ENCODE results near the gene OVOL3.
"Not testable (repeated sequence)": the region's sequence is repeated elsewhere in the genome, so short reads cannot be mapped to it uniquely, and the experiment has no call there.

The OVOL3 gene

DNA sequence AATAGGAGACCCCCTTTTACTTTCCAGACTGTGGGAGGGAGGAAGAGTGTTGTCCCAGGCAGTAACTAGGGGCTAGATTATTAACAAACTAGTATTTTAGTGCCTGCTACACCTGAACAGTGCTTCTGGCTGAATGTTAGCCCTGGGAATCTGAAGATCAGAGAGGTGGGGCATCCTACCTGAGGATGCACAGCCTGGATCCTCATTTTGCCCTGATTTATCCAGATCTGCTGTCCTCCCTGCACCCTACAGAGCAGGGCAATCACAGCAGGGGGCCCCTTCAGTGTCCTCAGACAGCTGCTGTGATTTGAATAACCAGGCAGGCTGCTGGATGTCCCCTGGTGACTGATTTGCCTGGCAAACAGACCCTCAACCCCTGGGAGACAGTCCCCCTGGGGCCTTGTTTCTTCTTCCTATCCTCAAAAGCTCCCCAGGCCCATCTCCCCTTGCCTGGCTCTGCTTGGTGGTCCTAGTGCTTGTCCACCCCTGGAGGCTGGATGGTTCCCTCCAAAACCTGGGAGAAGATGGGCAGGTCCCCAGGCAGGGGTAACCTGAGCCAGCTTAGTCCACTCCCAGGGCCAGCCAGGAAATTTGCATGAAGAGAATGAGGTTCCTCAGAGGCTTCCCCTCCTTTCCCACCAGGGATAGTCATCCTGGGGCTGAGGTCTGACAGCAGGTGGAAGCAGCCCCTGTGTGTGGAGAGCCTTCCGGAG is at the start of gene OVOL3:
Gene OVOL3 (plus strand): TSS at position 657 of the 713 bp plus-strand sequence. CDS start 60 bp downstream, outside the sequence.
- TF ChIP-seq, protein P1, sequence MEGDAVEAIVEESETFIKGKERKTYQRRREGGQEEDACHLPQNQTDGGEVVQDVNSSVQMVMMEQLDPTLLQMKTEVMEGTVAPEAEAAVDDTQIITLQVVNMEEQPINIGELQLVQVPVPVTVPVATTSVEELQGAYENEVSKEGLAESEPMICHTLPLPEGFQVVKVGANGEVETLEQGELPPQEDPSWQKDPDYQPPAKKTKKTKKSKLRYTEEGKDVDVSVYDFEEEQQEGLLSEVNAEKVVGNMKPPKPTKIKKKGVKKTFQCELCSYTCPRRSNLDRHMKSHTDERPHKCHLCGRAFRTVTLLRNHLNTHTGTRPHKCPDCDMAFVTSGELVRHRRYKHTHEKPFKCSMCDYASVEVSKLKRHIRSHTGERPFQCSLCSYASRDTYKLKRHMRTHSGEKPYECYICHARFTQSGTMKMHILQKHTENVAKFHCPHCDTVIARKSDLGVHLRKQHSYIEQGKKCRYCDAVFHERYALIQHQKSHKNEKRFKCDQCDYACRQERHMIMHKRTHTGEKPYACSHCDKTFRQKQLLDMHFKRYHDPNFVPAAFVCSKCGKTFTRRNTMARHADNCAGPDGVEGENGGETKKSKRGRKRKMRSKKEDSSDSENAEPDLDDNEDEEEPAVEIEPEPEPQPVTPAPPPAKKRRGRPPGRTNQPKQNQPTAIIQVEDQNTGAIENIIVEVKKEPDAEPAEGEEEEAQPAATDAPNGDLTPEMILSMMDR (IDR thresholded peaks at IDR 0.05; ENCODE audit: extremely low read depth, insufficient read depth, missing control alignments): no peak
- in situ Hi-C loops (cut with MboI; ENCODE audit: low pct_unique_long_range_greater_than_20kb, low sequenced_read_pairs, unreplicated experiment): no loop called here
- no peak for DNase-seq (ENCODE audit: low spot score)

DNA sequence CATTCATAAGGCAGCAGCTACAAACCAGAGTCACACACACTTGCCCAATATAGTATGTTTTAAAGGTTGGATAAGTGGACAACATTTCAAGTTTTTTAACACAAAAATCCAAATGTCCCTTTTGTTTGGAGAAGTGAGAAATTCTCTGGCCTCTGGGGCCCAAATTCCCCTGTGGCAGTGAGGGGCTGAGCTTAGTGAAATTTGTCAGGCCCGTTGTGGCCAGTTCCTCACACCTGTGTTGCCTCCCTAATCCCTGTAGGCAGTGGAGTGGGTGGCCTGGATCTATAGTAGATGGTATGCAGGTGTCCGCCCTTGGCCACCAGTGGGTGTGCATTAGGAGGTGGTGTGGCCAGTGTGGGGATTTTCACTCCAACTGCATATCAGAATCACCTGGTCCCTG is 49.6 kb upstream of the OVOL3 start:
- in situ Hi-C loops (cut with MboI; ENCODE audit: low pct_unique_long_range_greater_than_20kb, low sequenced_read_pairs, unreplicated experiment): no loop called here
- TF ChIP-seq, protein P1 (IDR thresholded peaks at IDR 0.05; ENCODE audit: extremely low read depth, insufficient read depth, missing control alignments): no peak
- no peak for DNase-seq (ENCODE audit: low spot score)

DNA sequence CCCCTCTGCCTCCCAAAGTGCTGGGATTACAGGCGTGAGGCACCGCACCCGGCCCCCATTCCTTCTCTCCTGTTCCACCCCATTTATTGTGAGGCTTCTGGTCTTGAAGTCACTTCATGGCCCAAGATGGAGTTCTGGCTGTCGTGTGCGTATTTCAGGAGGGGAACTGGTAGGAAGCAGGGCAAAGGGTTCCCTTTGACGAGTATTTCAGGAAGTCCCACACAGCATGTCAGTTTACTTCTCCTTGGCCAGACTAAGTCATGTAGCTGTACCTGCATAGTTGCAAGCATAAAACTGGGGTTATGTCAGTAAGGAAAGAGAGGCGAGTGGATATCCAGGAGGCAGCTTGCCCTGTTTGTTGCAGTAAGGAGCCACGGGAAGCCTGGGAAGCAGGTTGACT is 46.1 kb upstream of the OVOL3 start:
- TF ChIP-seq, protein P1 (IDR thresholded peaks at IDR 0.05; ENCODE audit: extremely low read depth, insufficient read depth, missing control alignments): no peak
- in situ Hi-C loops (cut with MboI; ENCODE audit: low pct_unique_long_range_greater_than_20kb, low sequenced_read_pairs, unreplicated experiment): no loop called here

DNA sequence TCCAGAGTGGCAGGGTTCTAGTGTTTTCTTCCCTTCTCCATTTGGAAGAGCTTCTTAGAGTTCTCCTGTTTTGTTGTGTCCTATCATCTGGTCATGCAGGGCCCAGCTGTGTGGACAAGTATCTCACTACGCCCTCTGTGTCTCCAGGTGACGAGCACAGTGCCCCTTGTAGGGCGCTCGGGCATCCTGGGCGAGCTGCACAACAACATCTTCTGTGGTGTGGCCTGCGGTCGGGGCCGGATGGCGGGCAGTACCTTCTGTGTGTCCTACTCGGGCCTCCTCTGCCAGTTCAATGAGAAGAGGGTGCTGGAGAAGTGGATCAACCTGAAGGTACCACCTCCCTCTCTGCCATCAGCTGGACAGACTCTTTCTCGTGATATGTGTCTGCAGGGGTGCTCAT is 43.3 kb upstream of the OVOL3 start:
- in situ Hi-C loops (cut with MboI; ENCODE audit: low pct_unique_long_range_greater_than_20kb, low sequenced_read_pairs, unreplicated experiment): no loop called here
- DNase-seq (ENCODE audit: low spot score): no peak
- TF ChIP-seq, protein P1 (IDR thresholded peaks at IDR 0.05; ENCODE audit: extremely low read depth, insufficient read depth, missing control alignments): no peak

More for the DNA sequence above, 46.1 kb upstream of the OVOL3 start:
- DNase-seq (ENCODE audit: low spot score): no peak

DNA sequence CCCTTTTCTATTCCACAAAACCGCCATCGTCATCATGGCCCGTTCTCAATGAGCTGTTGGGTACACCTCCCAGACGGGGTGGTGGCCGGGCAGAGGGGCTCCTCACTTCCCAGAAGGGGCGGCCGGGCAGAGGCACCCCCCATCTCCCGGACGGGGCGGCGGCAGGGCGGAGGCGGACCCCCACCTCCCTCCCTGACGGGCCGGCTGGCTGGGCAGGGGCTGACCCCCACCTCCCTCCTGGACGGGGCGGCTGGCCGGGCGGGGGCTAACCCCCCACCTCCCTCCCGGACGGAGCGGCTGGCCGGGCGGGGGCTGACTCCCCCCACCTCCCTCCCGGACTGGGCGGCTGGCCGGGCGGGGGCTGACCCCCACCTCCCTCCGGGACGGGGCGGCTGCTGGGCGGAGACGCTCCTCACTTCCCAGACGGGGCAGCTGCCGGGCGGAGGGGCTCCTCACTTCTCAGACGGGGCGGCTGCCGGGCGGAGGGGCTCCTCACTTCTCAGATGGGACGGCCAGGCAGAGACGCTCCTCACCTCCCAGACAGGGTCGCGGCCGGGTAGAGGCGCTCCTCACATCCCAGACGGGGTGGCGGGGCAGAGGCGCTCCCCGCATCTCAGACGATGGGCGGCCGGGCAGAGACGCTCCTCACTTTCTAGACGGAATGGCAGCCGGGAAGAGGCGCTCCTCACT is 42.0 kb upstream of the OVOL3 start:
- in situ Hi-C loops (cut with MboI; ENCODE audit: low pct_unique_long_range_greater_than_20kb, low sequenced_read_pairs, unreplicated experiment); DNase-seq (ENCODE audit: low spot score): not testable (repeated sequence)

DNA sequence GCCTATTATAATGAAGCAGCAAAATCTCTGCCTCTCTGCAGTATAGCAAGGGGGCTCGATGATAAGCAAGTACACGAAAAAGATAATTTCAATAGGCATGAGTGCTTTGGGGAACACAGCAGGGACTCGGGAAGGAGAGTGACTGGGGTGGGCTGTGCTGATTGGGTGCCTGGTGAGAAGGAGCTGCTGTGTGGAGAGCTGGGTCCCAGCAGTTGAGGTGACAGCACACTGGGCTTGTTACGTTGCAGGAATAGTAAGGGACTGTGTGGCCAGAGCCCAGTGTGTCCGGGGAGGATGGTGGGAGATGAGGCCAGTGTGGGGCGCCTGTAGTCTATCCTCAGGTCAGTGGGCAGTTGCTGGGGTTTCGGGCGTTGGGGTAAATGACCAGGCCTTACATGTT is 38.9 kb upstream of the OVOL3 start:
- in situ Hi-C loops (cut with MboI; ENCODE audit: low pct_unique_long_range_greater_than_20kb, low sequenced_read_pairs, unreplicated experiment): no loop called here
- no peak for DNase-seq (ENCODE audit: low spot score)
- TF ChIP-seq, protein P1 (IDR thresholded peaks at IDR 0.05; ENCODE audit: extremely low read depth, insufficient read depth, missing control alignments): no peak
